K562 (cell line): Measurements from ENCODE around the gene PTPMT1. TPM values are rescaled to one million over a fixed set of nuclear protein-coding genes. Genes with fewer than 3 reads are reported as not detected.

Source experiments
- ATF1 ChIP-seq, 2 experiments: fragments of 450-650 bp in 1 of 2; IDR thresholded peaks; 2 replicates each; pipeline ENCODE4 v1.6.1; 2016; ENCODE audit warnings: missing compliant biosample characterization in 1 of 2, missing genetic modification characterization in 1 of 2
- CBFA2T3 ChIP-seq: fragments of 450-650 bp; IDR thresholded peaks from 2 replicates; pipeline ENCODE4 v1.6.1; 2017
- CBX2 ChIP-seq: fragments of 200-600 bp; sonication (generic); IDR thresholded peaks from one replicate; pipeline ENCODE4 v1.6.1; 2012; ENCODE audit warnings: mild to moderate bottlenecking, low read length, inconsistent platforms; ENCODE audit not compliant: insufficient read depth, poor library complexity, severe bottlenecking
- CREBBP ChIP-seq: IDR thresholded peaks from one replicate; pipeline ENCODE4 v1.6.1; 2012; ENCODE audit warnings: low read depth, mild to moderate bottlenecking, control low read depth, inconsistent platforms, low read length
- E2F6 ChIP-seq, 2 experiments: IDR thresholded peaks; 2 replicates each; pipeline ENCODE4 v1.6.1; 2011; ENCODE audit warnings: borderline replicate concordance in 1 of 2, control low read depth in 1 of 2, low read depth in 1 of 2, low read length in 1 of 2, mild to moderate bottlenecking in 1 of 2, mixed read lengths in 1 of 2, moderate library complexity in 1 of 2; ENCODE audit not compliant: insufficient read depth in 1 of 2, insufficient read length in 1 of 2, poor library complexity in 1 of 2, severe bottlenecking in 1 of 2; ENCODE audit errors: extremely low read depth in 1 of 2
- ELF2 ChIP-seq: fragments of 250-450 bp; sonication (Bioruptor Pico); IDR thresholded peaks from 2 replicates; pipeline ENCODE4 v1.5.0; 2021; ENCODE audit warnings: mild to moderate bottlenecking
- GTF2E2 ChIP-seq: fragments of 200-800 bp; sonication (Bioruptor generic); IDR thresholded peaks from 2 replicates; pipeline ENCODE4 v1.6.1; 2016; ENCODE audit warnings: missing genetic modification characterization, missing compliant biosample characterization
- HDAC1 ChIP-seq, 2 experiments: fragments of 450-650 bp; IDR thresholded peaks; 2 replicates each; pipeline ENCODE4 v1.6.1; 2016 to 2017; ENCODE audit warnings: inconsistent platforms in 1 of 2, mild to moderate bottlenecking in 1 of 2, moderate library complexity in 1 of 2
- HDAC8 ChIP-seq: fragments of 450-650 bp; IDR thresholded peaks from 2 replicates; pipeline ENCODE4 v1.6.1; 2016; ENCODE audit warnings: mild to moderate bottlenecking, missing genetic modification characterization, moderate library complexity, missing compliant biosample characterization
- KLF10 ChIP-seq: fragments of 250-450 bp; sonication (Bioruptor Pico); IDR thresholded peaks from 2 replicates; pipeline ENCODE4 v1.6.1; 2021; ENCODE audit warnings: matching md5 sums
- NFIC ChIP-seq: fragments of 450-650 bp; IDR thresholded peaks from 2 replicates; pipeline ENCODE4 v1.6.1; 2017; ENCODE audit warnings: mild to moderate bottlenecking, inconsistent platforms
- NFIX ChIP-seq: fragments of 250-450 bp; sonication (Bioruptor Pico); IDR thresholded peaks from 2 replicates; pipeline ENCODE4 v1.4.0; 2020; ENCODE audit warnings: low read depth, mild to moderate bottlenecking, moderate library complexity
- PCBP2 ChIP-seq: fragments of 200-400 bp; formaldehyde crosslinking; IDR thresholded peaks from 2 replicates; pipeline ENCODE4 v1.6.1; 2018; ENCODE audit warnings: low read length, low read depth, mild to moderate bottlenecking, moderate library complexity; ENCODE audit not compliant: poor library complexity, severe bottlenecking
- PHB2 ChIP-seq: fragments of 450-650 bp; IDR thresholded peaks from 2 replicates; pipeline ENCODE4 v1.6.1; 2017; ENCODE audit warnings: low read depth
- PHF20 ChIP-seq: fragments of 450-650 bp; IDR thresholded peaks from 2 replicates; pipeline ENCODE4 v1.6.1; 2018; ENCODE audit not compliant: partially characterized antibody
- POLR2B ChIP-seq: fragments of 450-650 bp; IDR thresholded peaks from 2 replicates; pipeline ENCODE4 v1.6.1; 2018; ENCODE audit warnings: low read depth; ENCODE audit not compliant: partially characterized antibody
- SMARCA4 ChIP-seq: fragments of 450-650 bp; IDR thresholded peaks from 2 replicates; pipeline ENCODE4 v1.6.1; 2016
- SPI1 ChIP-seq: IDR thresholded peaks from 2 replicates; pipeline ENCODE4 v1.6.1; 2011; ENCODE audit warnings: low read depth, low read length, control low read depth, borderline replicate concordance
- TARDBP ChIP-seq: fragments of 450-650 bp; IDR thresholded peaks from 2 replicates; pipeline ENCODE4 v1.6.1; 2016
- TCF7 ChIP-seq: sonication (generic); IDR thresholded peaks from 2 replicates; pipeline ENCODE4 v1.6.1; 2016; ENCODE audit warnings: antibody characterized with exemption, borderline replicate concordance
- ZBTB34 ChIP-seq: fragments of 250-450 bp; sonication (Bioruptor Pico); IDR thresholded peaks from 2 replicates; pipeline ENCODE4 v1.8.0; 2021; ENCODE audit warnings: mild to moderate bottlenecking, moderate library complexity
- ZNF253 ChIP-seq: fragments of 250-450 bp; sonication (Bioruptor Pico); conservative IDR thresholded peaks from 2 replicates; pipeline ENCODE4 v1.6.1; 2021; ENCODE audit warnings: mild to moderate bottlenecking
- ZNF263 ChIP-seq: sonication (generic); formaldehyde crosslinking; IDR thresholded peaks from 2 replicates; pipeline ENCODE4 v1.8.0; 2022; ENCODE audit warnings: mild to moderate bottlenecking, missing genetic modification reagents, borderline replicate concordance
- ZNF384 ChIP-seq: IDR thresholded peaks from 2 replicates; pipeline ENCODE4 v1.6.1; 2012; ENCODE audit warnings: low read depth, low read length, improper control_type of control experiment
- ZNF766 ChIP-seq: fragments of 200-800 bp; sonication (Bioruptor generic); conservative IDR thresholded peaks from 2 replicates; pipeline ENCODE4 v1.6.1; 2016; ENCODE audit warnings: missing genetic modification characterization, missing compliant biosample characterization
- polyA plus RNA-seq, 8 experiments: library from polyadenylated mRNA; depleted of rRNA in 4 of 8; stranded (reverse) in 5 of 8; unstranded in 3 of 8; fragments of >200 nt; fragmentation: Nextera tagmentation in 2 of 8; fragmentation: Illumina TruSeq in 1 of 8; extraction: Ambion mirVana in 2 of 8; extraction: Trizol in 1 of 8; gene quantifications; 2 replicates each; pipeline versions ENCODE4 v1.2.1 to v1.2.3, GENCODE V29; 2011 to 2014; ENCODE audit warnings: inconsistent platforms in 1 of 8, missing spikeins in 1 of 8
- total RNA-seq, 7 experiments: library from RNA; depleted of rRNA in 6 of 7; stranded (reverse); fragments of >200 nt in 6 of 7; fragmentation: Illumina TruSeq in 2 of 7; extraction: Trizol in 2 of 7; gene quantifications; 2 replicates each; pipeline versions ENCODE4 v1.2.1 to v1.2.3, GENCODE V29; 2011 to 2021; ENCODE audit warnings: low replicate concordance in 1 of 7
- TF ChIP-seq, protein P1 (sequence below): sonication (generic); formaldehyde crosslinking; IDR thresholded peaks from 2 replicates; pipeline ENCODE4 v1.8.0; 2022; ENCODE audit warnings: missing genetic modification reagents, mild to moderate bottlenecking, borderline replicate concordance

Gene PTPMT1
- total and polyA plus RNA-seq, 9 of the 15 experiments (the other 6 are each of a cell fraction or from before 2014, with no cell fraction given), result 10.4 to 140 (median 67.2) TPM

- TF ChIP-seq CBX2, result no peak
- TF ChIP-seq CBFA2T3, result no peak
- TF ChIP-seq CREBBP, result no peak
- no peak for TF ChIP-seq TARDBP
- TF ChIP-seq ELF2 (CRISPR knock-in tag), result no peak
- TF ChIP-seq NFIC, result no peak
- no peak for TF ChIP-seq POLR2B
- no peak for TF ChIP-seq PCBP2
- TF ChIP-seq PHF20, result no peak
- TF ChIP-seq, protein P1, sequence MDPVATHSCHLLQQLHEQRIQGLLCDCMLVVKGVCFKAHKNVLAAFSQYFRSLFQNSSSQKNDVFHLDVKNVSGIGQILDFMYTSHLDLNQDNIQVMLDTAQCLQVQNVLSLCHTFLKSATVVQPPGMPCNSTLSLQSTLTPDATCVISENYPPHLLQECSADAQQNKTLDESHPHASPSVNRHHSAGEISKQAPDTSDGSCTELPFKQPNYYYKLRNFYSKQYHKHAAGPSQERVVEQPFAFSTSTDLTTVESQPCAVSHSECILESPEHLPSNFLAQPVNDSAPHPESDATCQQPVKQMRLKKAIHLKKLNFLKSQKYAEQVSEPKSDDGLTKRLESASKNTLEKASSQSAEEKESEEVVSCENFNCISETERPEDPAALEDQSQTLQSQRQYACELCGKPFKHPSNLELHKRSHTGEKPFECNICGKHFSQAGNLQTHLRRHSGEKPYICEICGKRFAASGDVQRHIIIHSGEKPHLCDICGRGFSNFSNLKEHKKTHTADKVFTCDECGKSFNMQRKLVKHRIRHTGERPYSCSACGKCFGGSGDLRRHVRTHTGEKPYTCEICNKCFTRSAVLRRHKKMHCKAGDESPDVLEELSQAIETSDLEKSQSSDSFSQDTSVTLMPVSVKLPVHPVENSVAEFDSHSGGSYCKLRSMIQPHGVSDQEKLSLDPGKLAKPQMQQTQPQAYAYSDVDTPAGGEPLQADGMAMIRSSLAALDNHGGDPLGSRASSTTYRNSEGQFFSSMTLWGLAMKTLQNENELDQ (CRISPR knock-in tag), result no peak
- TF ChIP-seq ZNF766 (CRISPR knock-in tag), result no peak
- no peak for TF ChIP-seq ATF1 (CRISPR knock-in tag; IDR thresholded peaks at IDR 0.05)
- TF ChIP-seq ATF1 (tag; IDR thresholded peaks at IDR 0.05), result no peak
- peak; percentile 89 for TF ChIP-seq SMARCA4
- TF ChIP-seq ZNF263 (CRISPR knock-in tag), result no peak
- TF ChIP-seq PHB2, result no peak
- no peak for TF ChIP-seq NFIX
- TF ChIP-seq HDAC1 (IDR thresholded peaks at IDR 0.05), result peak in 1 of 2 experiments; percentile 73; a peak in 2 of 4 replicates
- no peak for TF ChIP-seq ZNF384
- no peak for TF ChIP-seq TCF7
- no peak for TF ChIP-seq ZBTB34 (CRISPR knock-in tag)
- TF ChIP-seq HDAC8 (tag), result no peak
- TF ChIP-seq KLF10, result no peak
- no peak for TF ChIP-seq GTF2E2 (tag)
- TF ChIP-seq SPI1, result no peak
- no peak for TF ChIP-seq ZNF253 (CRISPR knock-in tag)
- TF ChIP-seq E2F6 (IDR thresholded peaks at IDR 0.05; ENCODE audit: borderline replicate concordance in 1 of 2, extremely low read depth in 1 of 2, insufficient read depth in 1 of 2, insufficient read length in 1 of 2, low read depth in 1 of 2, low read length in 1 of 2, poor library complexity in 1 of 2, severe bottlenecking in 1 of 2), result no peak
These were observed 41.7 kb upstream of the PTPMT1 start (continued) for GRCh38 chr11:47523490-47524225.
